Measurements from ENCODE around the gene FHAD1.

DNA sequence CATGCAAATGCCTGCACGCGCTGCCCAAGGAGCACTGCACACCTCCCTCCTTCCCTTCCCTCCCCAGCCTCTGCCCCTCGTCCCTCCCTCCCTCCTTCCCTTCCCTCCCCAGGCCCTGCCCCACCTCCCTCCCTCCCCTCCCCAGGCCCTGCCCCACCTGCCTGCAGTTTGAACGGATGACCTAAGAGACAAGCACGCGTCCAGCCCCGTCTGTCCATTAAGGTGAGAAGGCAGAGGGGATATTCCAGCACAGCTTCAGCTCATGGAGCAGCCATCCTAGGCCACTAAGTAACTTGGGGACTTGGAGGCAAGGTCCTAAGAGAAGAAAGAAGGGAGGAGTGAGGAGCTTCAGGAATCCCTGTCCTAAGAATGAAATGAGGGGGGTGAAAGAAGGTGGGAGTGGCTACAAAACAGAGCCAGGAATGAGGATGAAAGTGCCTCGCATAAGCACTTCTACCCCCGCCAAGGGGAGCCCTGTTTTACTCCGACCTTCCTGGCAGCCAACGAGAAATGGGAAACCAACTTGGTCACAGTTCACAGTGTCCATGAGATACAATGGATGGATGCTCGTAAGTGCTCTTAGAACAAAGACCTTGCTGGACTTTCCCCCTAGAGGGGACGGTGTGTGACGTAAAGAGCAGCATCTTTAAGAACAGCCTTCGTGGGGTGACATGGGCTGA is 141.3 kb downstream of the FHAD1 start:
- no peak for TF ChIP-seq POLR2A (IDR thresholded peaks at IDR 0.05; ENCODE audit: low read depth, low read length)
- no peak for TF ChIP-seq RAD21 (IDR thresholded peaks at IDR 0.05; ENCODE audit: insufficient read depth, low read depth, low read length)
- TF ChIP-seq PAX5 (IDR thresholded peaks at IDR 0.05; ENCODE audit: borderline replicate concordance, low read depth, low read length) = no peak
- TF ChIP-seq PML (IDR thresholded peaks at IDR 0.05; ENCODE audit: low read length) = no peak
- TF ChIP-seq TCF3 (IDR thresholded peaks at IDR 0.05; ENCODE audit: borderline replicate concordance, insufficient read depth, low read depth, low read length) = no peak
